ENCODE data around the gene FAM200C. TPM values are rescaled to one million over a fixed set of nuclear protein-coding genes. Genes with fewer than 3 reads are reported as not detected.

Gene FAM200C
- total and polyA plus RNA-seq, 9 of the 15 experiments (the other 6 are each of a cell fraction or from before 2014, with no cell fraction given), result 1.3 to 7.0 (median 1.8) TPM

DNA sequence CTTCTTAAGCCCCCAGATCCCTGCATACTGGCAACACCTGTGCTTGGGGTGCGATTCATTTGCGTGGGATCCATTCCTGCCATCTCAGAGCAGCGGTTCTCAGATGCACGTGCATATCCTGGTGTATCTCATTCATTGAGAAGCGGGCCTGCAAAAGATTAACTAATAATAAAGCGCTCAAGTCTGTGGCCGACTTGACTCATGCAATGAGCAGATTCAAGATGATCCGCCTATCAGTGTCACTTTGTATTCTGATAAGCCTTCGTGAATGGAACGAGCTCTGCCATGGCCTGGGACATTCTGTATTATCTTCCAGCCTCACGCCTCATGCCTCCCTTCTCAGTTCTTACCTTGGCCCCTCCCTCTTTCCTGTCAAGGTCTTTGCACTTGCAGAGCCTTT lies 51.8 kb downstream of the FAM200C start:
- Histone ChIP-seq H3K9ac (ENCODE audit: insufficient read depth in 1 of 2, low read depth in 2 of 2, low read length in 2 of 2) (no peak overlapping the region), H3K9me1 (ENCODE audit: control insufficient read depth, insufficient read depth, low read length) (no peaks in the 10 kb centered on the region), H3K9me3 (replicated peaks; ENCODE audit: control insufficient read depth, insufficient read depth, low read depth, low read length) (no peaks in the 10 kb centered on the region), H2AFZ (ENCODE audit: low read depth, low read length) (no peak overlapping the region), H3K79me2 (ENCODE audit: control insufficient read depth, insufficient read depth, low read length) (no peaks in the 10 kb centered on the region), H3K4me1 (replicated peaks in 1 of 2; ENCODE audit: control insufficient read depth in 2 of 2, insufficient read depth in 2 of 2, low read length in 2 of 2) (peaks cover 7 to 13% of the 10 kb centered on the region in 2 experiments; a peak in 4 of 5 replicates), H3K4me2 (ENCODE audit: insufficient read depth, low read length) (no peak overlapping the region; the same call in 1 of the 2 replicates), H4K20me1 (replicated peaks; ENCODE audit: control insufficient read depth, insufficient read depth, low read length) (no peaks in the 10 kb centered on the region), H3K36me3 (ENCODE audit: control insufficient read depth, insufficient read depth, low read length) (no peaks in the 10 kb centered on the region), H3K27ac (ENCODE audit: extremely low read depth, low read depth, low read length) (no peak overlapping the region), H3K4me3 (no peak overlapping the region), H3K27me3 (ENCODE audit: control insufficient read depth in 2 of 2, insufficient read depth in 2 of 2, low read length in 2 of 2) (peaks cover 0 to 25% of the 10 kb centered on the region in 2 experiments; a peak in 2 of 5 replicates)
- no TSS peak for BruUV-seq (replicated peaks)
- ChIA-PET POLR2A (no interaction called here), CTCF (ENCODE audit: low intra/inter-chr PET ratio) (interaction anchor here (0.9 kb wide), 1 partner anchor 326 kb away, joined by 3 read pairs; no protein-coding TSS in a partner anchor)
- 0% methylated on average over 11 of the region's 11 CpGs for WGBS (ENCODE audit: insufficient coverage, low coverage, missing lambda C conversion rate)
- ATAC-seq, result peak; percentile 69
- intact Hi-C loops (cut with micrococcal nuclease) (no loop called here), in situ Hi-C loops (cut with MboI) (loop anchor here (5.0 to 10.0 kb wide), 2 partner anchors 151 to 323 kb away; no protein-coding TSS in a partner anchor)
- DNase-seq (ENCODE audit: extremely low read depth in 1 of 4, low spot score in 3 of 4), result peak; percentile 33 to 74 (median 48)
- FAIRE-seq, result peak; percentile 52
- TF ChIP-seq KLF16 (IDR thresholded peaks at IDR 0.05), result peak; percentile 34; the same call in 1 of the 2 replicates
- TF ChIP-seq, protein P1, sequence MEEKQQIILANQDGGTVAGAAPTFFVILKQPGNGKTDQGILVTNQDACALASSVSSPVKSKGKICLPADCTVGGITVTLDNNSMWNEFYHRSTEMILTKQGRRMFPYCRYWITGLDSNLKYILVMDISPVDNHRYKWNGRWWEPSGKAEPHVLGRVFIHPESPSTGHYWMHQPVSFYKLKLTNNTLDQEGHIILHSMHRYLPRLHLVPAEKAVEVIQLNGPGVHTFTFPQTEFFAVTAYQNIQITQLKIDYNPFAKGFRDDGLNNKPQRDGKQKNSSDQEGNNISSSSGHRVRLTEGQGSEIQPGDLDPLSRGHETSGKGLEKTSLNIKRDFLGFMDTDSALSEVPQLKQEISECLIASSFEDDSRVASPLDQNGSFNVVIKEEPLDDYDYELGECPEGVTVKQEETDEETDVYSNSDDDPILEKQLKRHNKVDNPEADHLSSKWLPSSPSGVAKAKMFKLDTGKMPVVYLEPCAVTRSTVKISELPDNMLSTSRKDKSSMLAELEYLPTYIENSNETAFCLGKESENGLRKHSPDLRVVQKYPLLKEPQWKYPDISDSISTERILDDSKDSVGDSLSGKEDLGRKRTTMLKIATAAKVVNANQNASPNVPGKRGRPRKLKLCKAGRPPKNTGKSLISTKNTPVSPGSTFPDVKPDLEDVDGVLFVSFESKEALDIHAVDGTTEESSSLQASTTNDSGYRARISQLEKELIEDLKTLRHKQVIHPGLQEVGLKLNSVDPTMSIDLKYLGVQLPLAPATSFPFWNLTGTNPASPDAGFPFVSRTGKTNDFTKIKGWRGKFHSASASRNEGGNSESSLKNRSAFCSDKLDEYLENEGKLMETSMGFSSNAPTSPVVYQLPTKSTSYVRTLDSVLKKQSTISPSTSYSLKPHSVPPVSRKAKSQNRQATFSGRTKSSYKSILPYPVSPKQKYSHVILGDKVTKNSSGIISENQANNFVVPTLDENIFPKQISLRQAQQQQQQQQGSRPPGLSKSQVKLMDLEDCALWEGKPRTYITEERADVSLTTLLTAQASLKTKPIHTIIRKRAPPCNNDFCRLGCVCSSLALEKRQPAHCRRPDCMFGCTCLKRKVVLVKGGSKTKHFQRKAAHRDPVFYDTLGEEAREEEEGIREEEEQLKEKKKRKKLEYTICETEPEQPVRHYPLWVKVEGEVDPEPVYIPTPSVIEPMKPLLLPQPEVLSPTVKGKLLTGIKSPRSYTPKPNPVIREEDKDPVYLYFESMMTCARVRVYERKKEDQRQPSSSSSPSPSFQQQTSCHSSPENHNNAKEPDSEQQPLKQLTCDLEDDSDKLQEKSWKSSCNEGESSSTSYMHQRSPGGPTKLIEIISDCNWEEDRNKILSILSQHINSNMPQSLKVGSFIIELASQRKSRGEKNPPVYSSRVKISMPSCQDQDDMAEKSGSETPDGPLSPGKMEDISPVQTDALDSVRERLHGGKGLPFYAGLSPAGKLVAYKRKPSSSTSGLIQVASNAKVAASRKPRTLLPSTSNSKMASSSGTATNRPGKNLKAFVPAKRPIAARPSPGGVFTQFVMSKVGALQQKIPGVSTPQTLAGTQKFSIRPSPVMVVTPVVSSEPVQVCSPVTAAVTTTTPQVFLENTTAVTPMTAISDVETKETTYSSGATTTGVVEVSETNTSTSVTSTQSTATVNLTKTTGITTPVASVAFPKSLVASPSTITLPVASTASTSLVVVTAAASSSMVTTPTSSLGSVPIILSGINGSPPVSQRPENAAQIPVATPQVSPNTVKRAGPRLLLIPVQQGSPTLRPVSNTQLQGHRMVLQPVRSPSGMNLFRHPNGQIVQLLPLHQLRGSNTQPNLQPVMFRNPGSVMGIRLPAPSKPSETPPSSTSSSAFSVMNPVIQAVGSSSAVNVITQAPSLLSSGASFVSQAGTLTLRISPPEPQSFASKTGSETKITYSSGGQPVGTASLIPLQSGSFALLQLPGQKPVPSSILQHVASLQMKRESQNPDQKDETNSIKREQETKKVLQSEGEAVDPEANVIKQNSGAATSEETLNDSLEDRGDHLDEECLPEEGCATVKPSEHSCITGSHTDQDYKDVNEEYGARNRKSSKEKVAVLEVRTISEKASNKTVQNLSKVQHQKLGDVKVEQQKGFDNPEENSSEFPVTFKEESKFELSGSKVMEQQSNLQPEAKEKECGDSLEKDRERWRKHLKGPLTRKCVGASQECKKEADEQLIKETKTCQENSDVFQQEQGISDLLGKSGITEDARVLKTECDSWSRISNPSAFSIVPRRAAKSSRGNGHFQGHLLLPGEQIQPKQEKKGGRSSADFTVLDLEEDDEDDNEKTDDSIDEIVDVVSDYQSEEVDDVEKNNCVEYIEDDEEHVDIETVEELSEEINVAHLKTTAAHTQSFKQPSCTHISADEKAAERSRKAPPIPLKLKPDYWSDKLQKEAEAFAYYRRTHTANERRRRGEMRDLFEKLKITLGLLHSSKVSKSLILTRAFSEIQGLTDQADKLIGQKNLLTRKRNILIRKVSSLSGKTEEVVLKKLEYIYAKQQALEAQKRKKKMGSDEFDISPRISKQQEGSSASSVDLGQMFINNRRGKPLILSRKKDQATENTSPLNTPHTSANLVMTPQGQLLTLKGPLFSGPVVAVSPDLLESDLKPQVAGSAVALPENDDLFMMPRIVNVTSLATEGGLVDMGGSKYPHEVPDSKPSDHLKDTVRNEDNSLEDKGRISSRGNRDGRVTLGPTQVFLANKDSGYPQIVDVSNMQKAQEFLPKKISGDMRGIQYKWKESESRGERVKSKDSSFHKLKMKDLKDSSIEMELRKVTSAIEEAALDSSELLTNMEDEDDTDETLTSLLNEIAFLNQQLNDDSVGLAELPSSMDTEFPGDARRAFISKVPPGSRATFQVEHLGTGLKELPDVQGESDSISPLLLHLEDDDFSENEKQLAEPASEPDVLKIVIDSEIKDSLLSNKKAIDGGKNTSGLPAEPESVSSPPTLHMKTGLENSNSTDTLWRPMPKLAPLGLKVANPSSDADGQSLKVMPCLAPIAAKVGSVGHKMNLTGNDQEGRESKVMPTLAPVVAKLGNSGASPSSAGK (IDR thresholded peaks at IDR 0.05), result peak; percentile 50
- peak; percentile 27; the same call in 1 of the 2 replicates for TF ChIP-seq ZFX (CRISPR knock-in tag; IDR thresholded peaks at IDR 0.05)
- peak; percentile 27; the same call in 1 of the 2 replicates for TF ChIP-seq NCOR1 (IDR thresholded peaks at IDR 0.05)
- TF ChIP-seq ZNF263 (CRISPR knock-in tag; IDR thresholded peaks at IDR 0.05; ENCODE audit: borderline replicate concordance), result no peak
- TF ChIP-seq SOX6 (IDR thresholded peaks at IDR 0.05), result peak; percentile 36; the same call in 1 of the 2 replicates
- TF ChIP-seq MAFG (tag; conservative IDR thresholded peaks at IDR 0.05), result no peak
- TF ChIP-seq DPF2 (IDR thresholded peaks at IDR 0.05), result peak; percentile 47
- no peak for TF ChIP-seq ZFPM2 (CRISPR knock-in tag; IDR thresholded peaks at IDR 0.05)
- no peak for TF ChIP-seq ZNF12 (CRISPR knock-in tag; IDR thresholded peaks at IDR 0.05)
- no peak for TF ChIP-seq FOXJ2 (tag; IDR thresholded peaks at IDR 0.05)
- TF ChIP-seq TEAD4 (IDR thresholded peaks at IDR 0.05; ENCODE audit: low read length), result peak; percentile 61
- no peak for TF ChIP-seq TEAD4 (CRISPR knock-in tag; IDR thresholded peaks at IDR 0.05; ENCODE audit: borderline replicate concordance)
- TF ChIP-seq FOSL1 (tag; conservative IDR thresholded peaks at IDR 0.05), result peak; percentile 50; the same call in 1 of the 2 replicates

Measured in K562 (cell line).